AG09309 (cell line): Measurements from ENCODE around the gene ZEB2.

ENCODE experiments used
- DNase-seq: peaks from one replicate; pipeline ENCODE4 v3.0.0-alpha.2; 2010; ENCODE audit warnings: low read depth
- H3K4me3 ChIP-seq: 2 replicates; pipeline ENCODE4 v1.5.1; 2011; ENCODE audit warnings: mild to moderate bottlenecking, low read depth, low read length, moderate library complexity; ENCODE audit not compliant: control insufficient read depth
- TF ChIP-seq, protein P1 (sequence below): IDR thresholded peaks from 2 replicates; pipeline ENCODE4 v1.5.1; 2011; ENCODE audit warnings: mild to moderate bottlenecking, low read depth, low read length, inconsistent platforms; ENCODE audit not compliant: insufficient read depth, control insufficient read depth; ENCODE audit errors: missing control alignments

ZEB2 gene

DNA sequence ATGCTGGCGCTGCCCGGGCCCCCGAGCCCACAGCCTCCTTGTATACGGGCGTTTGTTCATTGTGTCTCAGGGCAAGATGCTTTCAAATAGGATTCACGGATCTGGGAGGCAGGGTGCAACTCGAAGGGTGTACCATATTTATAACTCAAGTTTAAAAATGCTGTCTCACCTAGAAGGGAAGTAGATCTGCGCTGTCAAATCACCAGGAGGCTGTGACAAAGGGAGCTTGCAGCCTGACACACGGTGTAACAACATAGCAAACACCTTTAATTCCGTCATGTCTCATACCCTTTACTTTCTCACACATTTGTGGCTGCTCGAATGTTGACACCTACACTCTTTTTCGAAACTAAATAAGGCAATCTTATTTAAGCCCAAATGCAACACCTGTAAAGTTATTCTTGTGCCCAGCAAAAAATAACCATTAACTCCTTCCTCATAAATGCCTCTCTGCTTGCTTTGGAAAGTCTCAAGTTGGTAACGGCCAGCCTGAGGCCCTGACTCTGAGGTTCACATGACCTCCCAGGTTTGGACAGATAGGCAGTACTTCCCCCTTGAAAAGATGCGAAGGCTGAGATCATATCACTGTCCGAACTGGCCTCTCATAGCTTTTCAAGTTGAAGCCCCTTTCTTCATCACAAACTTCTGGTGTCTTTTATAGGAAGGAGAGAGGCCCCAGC is 11.6 kb downstream of the ZEB2 start:
- TF ChIP-seq, protein P1, sequence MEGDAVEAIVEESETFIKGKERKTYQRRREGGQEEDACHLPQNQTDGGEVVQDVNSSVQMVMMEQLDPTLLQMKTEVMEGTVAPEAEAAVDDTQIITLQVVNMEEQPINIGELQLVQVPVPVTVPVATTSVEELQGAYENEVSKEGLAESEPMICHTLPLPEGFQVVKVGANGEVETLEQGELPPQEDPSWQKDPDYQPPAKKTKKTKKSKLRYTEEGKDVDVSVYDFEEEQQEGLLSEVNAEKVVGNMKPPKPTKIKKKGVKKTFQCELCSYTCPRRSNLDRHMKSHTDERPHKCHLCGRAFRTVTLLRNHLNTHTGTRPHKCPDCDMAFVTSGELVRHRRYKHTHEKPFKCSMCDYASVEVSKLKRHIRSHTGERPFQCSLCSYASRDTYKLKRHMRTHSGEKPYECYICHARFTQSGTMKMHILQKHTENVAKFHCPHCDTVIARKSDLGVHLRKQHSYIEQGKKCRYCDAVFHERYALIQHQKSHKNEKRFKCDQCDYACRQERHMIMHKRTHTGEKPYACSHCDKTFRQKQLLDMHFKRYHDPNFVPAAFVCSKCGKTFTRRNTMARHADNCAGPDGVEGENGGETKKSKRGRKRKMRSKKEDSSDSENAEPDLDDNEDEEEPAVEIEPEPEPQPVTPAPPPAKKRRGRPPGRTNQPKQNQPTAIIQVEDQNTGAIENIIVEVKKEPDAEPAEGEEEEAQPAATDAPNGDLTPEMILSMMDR = no peak
- H3K4me3 ChIP-seq = no peak overlapping the region
- DNase-seq = no peak

DNA sequence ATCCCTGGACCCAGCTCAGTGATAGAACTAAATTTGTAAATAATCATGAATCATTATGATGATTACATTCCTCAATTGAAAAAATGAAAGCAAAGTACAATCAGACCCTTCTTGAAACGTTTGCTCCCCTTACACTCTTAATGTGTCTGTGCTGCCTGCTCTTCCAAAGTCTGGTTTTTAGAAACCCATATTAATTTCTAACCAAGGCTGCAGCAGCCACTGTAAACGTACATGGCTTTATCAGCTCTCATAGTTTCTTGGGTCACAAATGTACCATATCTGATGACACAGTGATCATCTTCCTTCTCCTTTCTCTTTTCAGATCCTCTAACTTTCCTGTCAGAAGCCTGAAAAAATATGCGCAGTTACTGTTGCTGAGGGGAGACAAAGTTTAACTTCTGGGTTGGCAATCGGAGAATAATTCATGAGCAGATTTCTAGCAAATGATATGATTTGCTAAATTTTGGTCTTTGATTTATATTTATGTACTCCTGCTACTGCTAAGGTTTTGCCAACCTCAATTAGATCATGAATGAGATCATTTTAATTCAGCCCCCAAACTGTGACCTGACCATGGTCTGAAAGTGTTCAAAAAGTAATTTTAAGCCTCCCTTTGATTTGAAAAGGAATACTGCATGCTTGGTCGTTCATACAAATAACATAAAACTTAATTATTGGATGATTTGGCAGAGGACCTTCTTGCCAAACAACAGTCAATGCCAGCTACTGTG is 12.3 kb downstream of the ZEB2 start:
- no peak for DNase-seq
- no peak overlapping the region for H3K4me3 ChIP-seq
- TF ChIP-seq, protein P1 = no peak

DNA sequence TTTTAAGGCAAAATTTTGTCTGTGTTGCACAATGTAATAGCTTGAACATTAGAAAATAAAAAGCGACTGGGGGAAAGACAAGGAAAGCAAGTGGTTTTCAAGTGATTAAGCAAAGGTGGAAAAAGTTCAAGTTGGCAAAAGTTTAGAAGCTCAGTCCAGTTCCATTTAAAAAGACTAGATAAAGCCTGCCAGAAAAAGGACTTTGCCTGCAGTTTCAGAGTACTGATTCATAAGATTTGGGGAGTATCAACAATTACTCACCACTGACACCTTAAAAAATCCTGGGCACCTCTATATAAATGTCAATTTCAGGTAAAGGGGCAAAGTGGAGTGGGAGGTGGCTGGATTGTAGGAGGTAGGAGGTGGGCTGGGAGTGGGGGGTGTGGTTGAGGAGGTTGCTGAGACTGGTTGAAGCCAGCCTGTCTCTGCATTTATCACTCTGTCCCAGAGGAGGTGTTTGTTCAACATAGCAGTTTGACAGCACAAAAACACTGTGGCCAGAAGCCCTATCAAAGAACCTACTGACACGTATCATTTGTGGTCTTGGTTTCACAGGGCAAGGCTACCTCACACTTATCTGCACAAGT is 14.6 kb downstream of the ZEB2 start:
- TF ChIP-seq, protein P1 = no peak
- H3K4me3 ChIP-seq = no peak overlapping the region
- no peak for DNase-seq

DNA sequence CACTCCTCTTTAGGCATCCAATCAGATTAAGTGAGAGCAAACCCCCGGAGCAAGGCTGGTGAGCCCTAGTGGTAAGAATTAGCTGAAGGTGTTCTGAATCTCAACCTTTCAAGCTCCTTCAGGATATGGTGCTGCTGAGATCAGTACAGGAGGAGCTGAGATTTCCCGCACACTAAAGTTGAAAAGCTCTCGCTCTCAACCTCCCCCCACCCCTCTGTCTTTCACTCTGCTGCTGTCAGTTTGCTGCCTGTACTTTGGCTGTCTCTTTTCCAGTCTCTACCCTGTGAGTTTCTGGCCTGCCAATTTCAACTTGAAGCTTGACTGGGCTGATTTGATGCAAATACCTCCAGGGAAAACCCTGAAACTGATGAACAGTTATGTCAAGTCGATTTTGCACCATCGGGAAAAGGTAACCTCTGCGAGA is 15.7 kb downstream of the ZEB2 start:
- DNase-seq = no peak
- TF ChIP-seq, protein P1 = no peak
- no peak overlapping the region for H3K4me3 ChIP-seq

DNA sequence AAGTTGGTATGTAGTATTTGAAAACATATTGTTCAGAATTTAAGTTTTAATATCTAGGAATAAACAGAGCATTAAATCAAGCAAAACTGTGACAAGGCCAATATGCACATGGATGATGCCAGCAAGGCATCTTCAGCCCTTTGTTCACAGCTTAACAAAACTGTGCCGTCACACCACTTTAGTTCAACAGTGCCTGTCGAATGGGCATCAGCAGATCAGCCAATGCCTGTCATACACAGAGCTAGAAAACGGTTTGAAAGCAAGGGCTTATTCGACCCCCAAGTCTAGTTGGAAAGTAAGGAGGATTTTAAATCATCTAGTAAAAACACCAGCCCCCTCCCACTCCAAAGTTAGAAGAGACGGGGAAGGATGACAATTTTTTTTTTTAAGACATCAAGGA is 16.7 kb downstream of the ZEB2 start:
- no peak for DNase-seq
- H3K4me3 ChIP-seq = no peak overlapping the region
- TF ChIP-seq, protein P1 = no peak

DNA sequence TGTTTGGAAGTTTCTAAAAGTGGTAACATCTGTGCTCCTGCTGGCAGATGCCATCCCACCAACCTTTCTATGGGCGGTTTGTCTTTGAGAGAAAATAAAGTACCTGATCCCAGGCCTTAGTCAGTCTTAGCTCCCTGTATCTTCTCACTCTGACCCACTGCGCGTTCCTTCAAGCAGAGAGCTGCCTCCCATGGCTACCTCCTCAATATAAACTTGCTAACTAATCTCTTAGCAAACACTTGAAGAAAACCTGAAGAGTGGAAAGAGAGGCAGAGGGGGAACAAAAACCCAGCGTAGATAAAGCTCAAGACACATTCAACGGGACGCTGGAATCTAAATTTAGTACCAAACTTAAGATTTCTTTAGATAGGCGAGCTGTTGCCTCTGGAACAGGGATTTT is 17.6 kb downstream of the ZEB2 start:
- no peak overlapping the region for H3K4me3 ChIP-seq
- TF ChIP-seq, protein P1 = no peak
- DNase-seq = no peak
